HG02970 (cell line): ENCODE data around the gene IFT74.

Experiments used
- ATAC-seq: cut with Tn5 transposase; IDR thresholded peaks from one replicate; pipeline ENCODE4 v1.9.1; 2021; ENCODE audit warnings: mild to moderate bottlenecking, moderate library complexity, moderate number of reproducible peaks; ENCODE audit not compliant: unreplicated experiment, low FRiP score

IFT74 gene

DNA sequence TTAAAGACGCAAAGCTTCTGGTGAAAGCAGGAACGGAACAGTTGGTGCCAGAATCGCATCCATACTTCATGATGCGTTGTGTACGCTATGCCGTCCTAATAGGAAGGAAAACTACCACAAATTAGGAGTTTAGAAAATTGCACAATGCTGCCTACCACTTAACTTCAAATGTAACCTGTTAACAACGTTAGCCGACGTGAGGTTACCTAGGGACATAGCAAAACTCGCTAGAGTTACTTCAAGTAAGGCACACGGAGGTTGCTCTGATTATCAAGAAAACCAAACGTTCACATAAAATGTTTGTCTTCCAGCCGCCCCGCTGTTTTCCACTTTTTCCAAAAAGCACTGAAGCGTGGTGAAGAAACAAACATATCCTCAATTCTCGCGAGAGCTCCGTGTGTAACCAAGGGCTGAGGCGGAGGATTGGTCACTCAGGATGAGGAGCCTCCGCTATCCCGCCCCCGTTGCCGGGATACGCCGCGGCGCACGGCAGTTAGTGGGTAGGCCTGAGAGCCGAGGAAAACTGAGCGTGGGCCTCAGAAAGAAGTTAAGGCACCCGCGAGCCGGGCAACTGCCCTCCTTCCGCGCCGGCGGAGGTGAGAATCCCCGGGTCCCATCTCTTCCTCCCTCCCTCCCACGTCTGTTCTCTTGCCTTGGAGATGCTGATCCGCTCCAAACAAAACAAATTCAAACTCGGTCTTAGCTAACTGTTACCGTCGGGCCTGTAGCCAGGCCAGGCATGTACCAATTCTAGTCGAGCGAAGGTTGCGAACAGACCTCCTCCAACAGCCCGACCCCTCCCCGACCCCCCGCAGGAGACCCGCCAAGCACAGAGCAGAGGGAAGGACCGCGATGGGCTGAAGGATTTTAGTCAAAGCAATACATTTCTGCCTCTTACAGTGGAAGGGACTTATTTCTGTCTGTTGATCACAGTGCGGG lies at the start of gene IFT74:
TSS of gene IFT74 (plus strand) at position 492 of the 939 bp plus-strand sequence. CDS start 5,556 bp downstream, outside the sequence.
- ATAC-seq = peak; percentile 99

- ATAC-seq = no peak
Observed at GRCh38 chr9:26913138-26913668, 43.0 kb upstream of the IFT74 start.

DNA sequence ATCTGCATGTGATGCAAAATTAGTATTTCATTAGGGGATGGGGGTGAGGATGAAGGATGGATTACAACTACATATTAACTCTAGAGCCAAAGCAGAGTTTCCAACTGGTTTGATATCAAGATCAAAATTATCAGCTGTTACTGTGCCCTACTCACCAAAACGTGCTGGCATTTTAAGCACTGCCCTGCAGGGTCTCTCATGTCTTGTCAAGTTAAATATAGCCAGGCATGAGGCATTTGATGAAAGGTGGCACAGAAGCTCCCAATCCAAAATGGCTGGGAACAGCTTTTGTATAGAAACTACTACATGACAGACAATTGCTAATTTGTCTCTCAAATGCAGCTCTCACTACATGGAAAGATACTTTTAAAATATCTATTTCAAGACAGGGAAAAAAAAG lies 36.5 kb upstream of the IFT74 start:
- no peak for ATAC-seq

DNA sequence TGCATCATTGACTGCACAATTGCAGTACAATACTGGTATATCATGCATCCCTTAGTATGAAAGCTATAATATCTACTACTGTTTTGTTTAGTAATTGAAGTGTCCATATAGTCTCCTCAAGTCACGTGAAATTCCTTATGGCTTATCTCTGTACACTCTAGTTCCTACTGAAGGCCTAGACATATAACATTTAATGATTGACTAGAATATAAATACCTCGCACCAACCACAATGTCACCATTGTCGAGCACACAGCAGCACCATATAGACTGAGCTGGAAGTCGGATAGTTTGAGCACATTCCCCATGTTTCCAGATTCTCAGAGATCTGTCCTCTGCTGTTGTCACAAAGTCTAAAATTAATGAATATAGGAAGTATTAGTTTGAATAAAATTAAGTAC lies 30.6 kb upstream of the IFT74 start:
- ATAC-seq = no peak

GRCh38 chr9:26928902-26929495 lies 27.2 kb upstream of the IFT74 start:
- ATAC-seq = no peak

DNA sequence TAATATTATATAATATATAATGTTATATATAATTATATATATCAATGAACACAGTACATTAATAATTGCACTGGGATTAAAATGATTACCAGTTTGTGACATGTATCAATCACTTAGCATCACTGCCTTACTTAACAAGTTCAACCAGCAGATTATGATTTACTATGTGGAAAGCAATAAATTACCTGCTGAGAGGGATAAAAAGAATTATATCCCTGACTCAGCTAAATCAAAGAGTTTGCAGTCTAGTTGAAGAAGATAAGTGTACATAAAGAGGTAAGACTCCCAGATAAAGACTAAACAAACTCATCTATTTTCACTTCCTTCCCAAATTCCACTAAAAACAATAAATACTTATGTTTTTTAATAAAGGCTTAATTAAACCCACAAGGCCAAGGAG lies 20.4 kb upstream of the IFT74 start:
- ATAC-seq = no peak

- ATAC-seq = no peak
Observed at GRCh38 chr9:26937816-26938371, 18.3 kb upstream of the IFT74 start.

- ATAC-seq = no peak
Observed at GRCh38 chr9:26939955-26940711, 16.1 kb upstream of the IFT74 start.

DNA sequence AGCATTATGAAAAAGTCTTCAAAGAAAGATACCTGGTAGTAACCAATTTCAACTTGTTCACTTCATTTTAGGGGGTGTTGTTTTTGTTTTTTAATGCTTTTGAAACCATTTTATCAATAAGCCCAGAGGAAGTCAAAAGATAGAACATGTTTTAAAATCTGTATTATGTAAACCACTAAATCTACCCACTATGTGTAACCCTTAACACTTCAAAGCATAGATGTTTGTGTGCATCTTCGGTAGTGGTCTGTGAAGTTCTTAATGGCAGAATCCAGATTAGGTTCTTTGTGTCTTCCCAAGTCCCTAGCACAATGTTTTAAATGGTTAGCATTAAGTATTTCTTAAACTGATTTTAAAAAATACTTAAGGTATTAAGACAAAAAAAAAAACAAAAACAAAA lies 15.4 kb upstream of the IFT74 start:
- no peak for ATAC-seq

DNA sequence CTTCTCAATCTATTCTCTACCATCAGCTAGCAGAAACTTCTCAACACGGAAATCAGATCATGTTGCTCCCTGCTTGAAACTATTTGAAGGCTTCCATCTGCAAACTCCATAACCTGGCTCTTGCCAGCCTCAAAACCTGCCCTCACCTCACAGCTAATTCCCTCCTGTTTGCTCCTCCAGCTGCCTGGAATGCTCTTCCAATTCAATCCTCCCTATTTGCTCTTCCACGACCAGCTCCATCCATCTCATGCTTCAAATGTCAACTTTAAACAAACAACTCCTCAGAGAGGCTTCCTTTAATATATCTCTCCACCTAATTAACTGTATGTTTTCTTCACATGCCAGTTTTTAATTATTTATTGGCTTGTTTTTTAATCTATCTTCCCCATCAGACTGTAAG lies 10.6 kb upstream of the IFT74 start:
- ATAC-seq = no peak

- ATAC-seq = peak; percentile 100
Observed at GRCh38 chr9:26946753-26947727, 9.2 kb upstream of the IFT74 start, which contains the start of gene PLAA. PLAA (minus strand) TSS chr9:26947242; CDS start chr9:26947045, 197 bp downstream.

GRCh38 chr9:26947736-26948135 lies 8.5 kb upstream of the IFT74 start:
- ATAC-seq = no peak

GRCh38 chr9:26949637-26950069 lies 6.6 kb upstream of the IFT74 start:
- no peak for ATAC-seq

DNA sequence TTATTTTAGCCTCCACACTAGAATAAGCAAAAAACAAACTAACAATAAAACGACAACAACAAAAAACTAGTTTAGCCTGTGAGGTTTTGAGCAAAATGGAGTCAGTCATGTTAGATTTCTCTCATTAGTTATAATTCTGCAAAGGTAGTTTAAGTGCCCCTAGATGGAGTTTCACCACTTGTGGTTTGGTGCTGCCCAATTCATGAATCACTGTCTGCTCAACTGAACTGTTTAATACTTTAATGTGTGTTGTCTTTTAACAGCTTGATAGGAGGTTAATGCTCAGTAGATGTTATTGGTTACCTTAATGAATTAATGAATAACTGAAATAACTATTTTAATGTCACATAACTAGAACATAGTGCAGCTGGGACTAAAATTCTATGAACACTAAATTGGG lies 5.7 kb upstream of the IFT74 start:
- ATAC-seq = no peak

DNA sequence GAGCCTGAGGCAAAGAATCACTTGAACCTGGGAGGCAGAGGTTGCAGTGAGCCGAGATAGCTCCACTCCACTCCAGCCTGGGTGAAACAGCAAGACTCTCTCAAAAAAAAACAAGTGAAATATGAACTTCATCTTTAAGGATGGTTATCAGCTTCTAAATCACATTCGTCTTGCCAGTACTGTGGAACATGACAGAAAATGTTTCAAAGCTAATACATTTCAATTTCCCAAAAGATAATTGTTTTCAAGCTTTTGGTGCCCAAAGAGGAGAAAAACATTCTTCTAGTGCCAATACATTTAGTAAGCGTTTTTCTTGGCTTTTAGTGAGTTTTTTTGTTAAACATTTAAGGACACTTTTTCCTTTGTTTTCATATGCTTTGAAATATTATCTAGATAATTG lies 4.4 kb upstream of the IFT74 start:
- no peak for ATAC-seq

DNA sequence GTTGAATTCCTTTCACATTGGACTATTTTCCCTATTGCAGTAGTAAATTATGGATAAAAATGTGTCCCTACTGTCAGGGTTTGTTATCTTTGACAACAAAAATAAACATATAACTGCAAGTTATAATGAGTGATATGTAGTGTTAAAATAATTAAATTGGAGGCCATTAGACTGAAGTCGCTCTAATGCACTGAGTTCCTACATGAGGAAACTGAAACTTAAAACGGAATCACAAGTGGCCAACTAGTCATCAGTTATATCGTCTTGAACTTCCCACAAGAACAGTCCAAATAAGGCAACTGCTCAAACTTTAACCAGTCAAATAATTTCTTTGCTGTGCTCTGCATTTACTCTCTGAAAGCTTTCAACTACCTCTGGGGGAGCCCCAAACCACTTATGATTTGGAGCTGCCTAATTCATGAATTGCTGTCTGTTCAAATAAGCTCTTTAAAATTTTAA lies 2.1 kb upstream of the IFT74 start:
- no peak for ATAC-seq

GRCh38 chr9:26955222-26955903 lies 849 bp upstream of the IFT74 start:
- no peak for ATAC-seq

DNA sequence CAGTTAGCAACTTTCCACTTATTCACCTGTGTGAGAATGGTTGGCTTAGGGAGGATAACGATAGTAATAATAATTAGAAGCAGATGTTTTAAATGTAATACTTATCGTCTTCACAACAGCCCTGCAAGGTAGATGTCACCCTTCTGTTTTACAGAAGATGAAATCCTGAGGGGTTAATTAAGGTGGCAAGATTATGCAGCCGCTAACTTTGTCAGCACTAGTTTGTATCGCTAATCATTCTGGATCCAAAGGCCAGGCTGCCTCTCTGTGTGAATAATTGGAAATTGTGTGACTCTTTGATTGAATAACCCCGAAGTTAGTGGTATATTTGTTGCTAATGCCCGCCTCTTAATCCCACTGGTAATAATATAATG lies 635 bp downstream of the IFT74 start:
- no peak for ATAC-seq

DNA sequence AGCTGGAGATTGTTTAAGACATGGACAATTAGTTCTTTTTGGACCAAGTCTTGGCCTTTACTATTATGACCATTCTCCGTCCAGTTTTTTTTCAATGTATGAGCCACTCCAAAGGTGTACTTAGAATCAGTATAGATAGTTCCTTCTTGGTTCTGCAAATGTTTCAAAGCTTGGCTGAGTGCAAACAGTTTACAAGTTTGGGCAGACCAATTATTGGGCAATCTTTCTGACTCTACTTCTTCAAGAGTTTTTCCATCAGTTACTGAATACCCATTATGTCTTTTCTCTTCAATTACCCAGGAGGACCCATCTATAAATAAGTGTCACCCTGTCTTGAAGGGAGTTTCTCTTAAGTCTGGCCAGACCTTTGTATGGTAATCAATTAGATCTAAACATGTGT lies 15.5 kb downstream of the IFT74 start:
- ATAC-seq = no peak
